ENCODE data around the gene OTOA. TPM values are rescaled to one million over a fixed set of nuclear protein-coding genes. Genes with fewer than 3 reads are reported as not detected.
"Not testable (repeated sequence)": the region's sequence is repeated elsewhere in the genome, so short reads cannot be mapped to it uniquely, and the experiment has no call there.

Gene OTOA
- polyA plus RNA-seq, 6 donors from 2014 or later: not detected

DNA sequence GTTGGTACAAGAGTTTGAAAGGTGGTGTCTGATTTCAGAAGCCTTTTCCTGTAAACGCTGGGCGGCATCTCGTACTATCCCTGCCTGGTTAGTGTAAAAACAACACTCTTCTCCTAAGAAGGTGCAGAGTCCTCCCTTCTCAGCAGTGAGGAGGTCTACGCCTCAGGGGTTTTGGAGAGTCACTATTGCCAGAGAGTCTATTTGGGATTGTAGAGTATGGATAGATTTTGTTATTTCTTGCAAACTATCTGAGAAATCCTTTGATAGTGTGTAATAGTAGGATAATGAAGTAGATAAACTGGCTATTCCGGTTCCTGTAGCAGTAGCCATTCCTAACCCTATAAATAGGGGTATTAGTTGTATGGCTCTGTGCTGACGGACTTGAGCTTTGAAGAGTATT is 32.9 kb upstream of the OTOA start:
- not testable (repeated sequence) for H3K4me3 Mint-ChIP-seq; H3K27ac Mint-ChIP-seq; H3K9me3 Mint-ChIP-seq; H3K27me3 Mint-ChIP-seq; ATAC-seq (ENCODE audit: low read depth in 2 of 2); DNase-seq
- peaks cover 12 to 17% of the 10 kb centered on the region in 2 donors for H3K36me3 Mint-ChIP-seq
- H3K4me1 Mint-ChIP-seq: peaks cover 0 to 11% (median 9%) of the 10 kb centered on the region in 3 donors

DNA sequence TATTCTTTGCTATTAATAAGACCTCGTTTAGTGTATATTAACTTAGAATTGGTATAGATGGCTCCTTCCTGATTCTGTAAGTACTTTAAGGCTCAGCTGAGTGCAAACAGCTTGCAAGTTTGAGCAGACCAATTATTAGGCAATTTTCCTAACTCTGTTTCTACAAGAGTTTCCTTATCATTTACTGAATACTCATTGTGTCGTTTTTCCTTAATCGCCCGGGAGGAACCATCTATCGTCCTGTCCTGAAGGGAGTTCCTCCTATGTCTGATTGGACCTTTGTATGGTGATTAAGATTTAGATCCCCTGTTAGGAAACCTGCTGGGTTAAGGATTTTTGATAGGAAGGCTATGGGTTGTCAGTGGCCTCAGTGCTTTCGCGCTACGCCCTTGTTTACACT is 32.4 kb upstream of the OTOA start:
- not testable (repeated sequence) for H3K27ac Mint-ChIP-seq; DNase-seq; H3K27me3 Mint-ChIP-seq; H3K4me3 Mint-ChIP-seq; H3K9me3 Mint-ChIP-seq; ATAC-seq (ENCODE audit: low read depth in 2 of 2)
- Mint-ChIP-seq H3K4me1 (peaks cover 0 to 11% (median 5%) of the 10 kb centered on the region in 3 donors), H3K36me3 (peaks cover 9 to 13% of the 10 kb centered on the region in 2 donors)

DNA sequence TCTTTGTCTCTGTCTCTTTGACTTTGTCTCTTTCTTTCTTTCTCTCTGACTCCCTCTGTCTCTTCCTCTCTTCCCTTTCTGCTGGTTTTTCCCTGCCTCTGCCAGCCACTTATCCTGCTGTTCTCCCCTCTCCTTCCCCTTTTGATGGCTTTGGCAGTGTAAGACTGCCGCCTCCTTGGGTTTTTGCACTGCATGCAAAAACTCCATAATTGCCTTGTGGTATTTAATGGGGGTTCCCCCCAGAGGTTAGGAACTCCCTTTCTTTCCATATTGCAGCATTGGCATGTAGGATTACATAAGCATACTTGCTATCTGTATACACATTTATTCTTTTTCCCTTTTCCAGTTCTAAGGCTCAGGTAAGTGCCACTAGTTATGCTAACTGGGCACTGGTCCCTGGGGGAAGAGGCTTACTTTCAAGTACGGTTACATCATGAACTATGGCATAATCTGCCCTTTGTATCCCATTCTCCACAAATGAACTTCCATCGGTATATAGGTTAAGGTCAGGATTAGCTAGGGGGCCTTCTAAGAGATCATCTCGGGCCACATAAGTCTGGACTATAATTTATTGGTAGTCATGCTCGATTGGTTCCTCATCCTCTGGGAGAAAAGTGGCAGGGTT is 31.7 kb upstream of the OTOA start:
- H3K27me3 Mint-ChIP-seq; ATAC-seq (ENCODE audit: low read depth in 2 of 2); H3K4me1 Mint-ChIP-seq; H3K36me3 Mint-ChIP-seq; H3K9me3 Mint-ChIP-seq; DNase-seq; H3K27ac Mint-ChIP-seq: not testable (repeated sequence)
- H3K4me3 Mint-ChIP-seq: peak overlapping the region in 1 of 8 donors; percentile 52

DNA sequence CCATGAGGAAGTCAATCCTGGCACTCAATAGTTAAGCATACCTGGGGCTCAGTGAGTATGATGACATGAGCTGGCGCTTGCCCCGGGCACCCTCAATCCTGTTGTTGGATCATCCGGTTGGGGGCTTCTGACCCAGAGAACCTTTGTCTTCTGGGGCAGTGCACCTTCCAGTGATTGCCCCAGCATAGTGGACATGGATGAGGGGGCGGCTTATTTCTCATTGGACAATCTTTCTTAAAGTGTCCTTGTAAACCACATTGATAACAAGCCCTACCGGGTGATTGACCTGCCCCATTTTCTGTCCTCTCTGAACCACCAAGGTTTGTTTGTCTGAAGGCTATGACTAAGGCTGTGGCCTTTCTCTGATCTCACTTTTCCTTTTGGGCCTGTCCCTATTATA is 29.6 kb upstream of the OTOA start:
- H3K27me3 Mint-ChIP-seq: no peaks in the 10 kb centered on the region
- peaks cover 0 to 3% (median 0%) of the 10 kb centered on the region in 7 donors for H3K9me3 Mint-ChIP-seq
- no peak overlapping the region for H3K4me3 Mint-ChIP-seq
- H3K27ac Mint-ChIP-seq: no peak overlapping the region
- H3K4me1 Mint-ChIP-seq: peaks cover 0 to 14% (median 5%) of the 10 kb centered on the region in 3 donors
- DNase-seq (no peak), ATAC-seq (ENCODE audit: low read depth in 2 of 2) (no peak)
- peaks cover under 1 to 2% of the 10 kb centered on the region in 2 donors for H3K36me3 Mint-ChIP-seq

DNA sequence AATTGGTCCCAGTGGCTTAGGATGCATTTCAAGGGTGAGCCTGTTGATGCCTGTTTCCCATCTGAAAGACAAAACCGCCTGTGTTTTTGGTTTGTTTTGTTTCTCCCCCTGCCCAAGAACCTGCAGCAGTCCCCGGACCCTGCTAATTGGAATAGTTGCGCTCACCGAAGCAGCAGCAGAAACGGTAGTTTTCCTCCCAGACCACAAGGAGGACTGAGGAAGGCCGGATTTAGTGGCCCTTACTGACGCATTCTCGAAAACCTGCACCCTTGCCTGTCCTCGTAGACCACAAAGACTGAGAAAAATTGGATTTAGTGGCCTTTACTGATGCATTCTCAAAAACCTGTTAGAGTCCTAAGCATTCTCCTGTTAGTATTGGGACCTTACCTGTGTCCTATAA is 28.1 kb upstream of the OTOA start:
- not testable (repeated sequence) for ATAC-seq (ENCODE audit: low read depth in 2 of 2); H3K27me3 Mint-ChIP-seq; H3K4me3 Mint-ChIP-seq; DNase-seq; H3K36me3 Mint-ChIP-seq; H3K9me3 Mint-ChIP-seq
- peak overlapping the region in 2 of 6 donors; percentile 31 to 53 for H3K27ac Mint-ChIP-seq
- H3K4me1 Mint-ChIP-seq: peaks cover 2 to 14% (median 5%) of the 10 kb centered on the region in 3 donors

DNA sequence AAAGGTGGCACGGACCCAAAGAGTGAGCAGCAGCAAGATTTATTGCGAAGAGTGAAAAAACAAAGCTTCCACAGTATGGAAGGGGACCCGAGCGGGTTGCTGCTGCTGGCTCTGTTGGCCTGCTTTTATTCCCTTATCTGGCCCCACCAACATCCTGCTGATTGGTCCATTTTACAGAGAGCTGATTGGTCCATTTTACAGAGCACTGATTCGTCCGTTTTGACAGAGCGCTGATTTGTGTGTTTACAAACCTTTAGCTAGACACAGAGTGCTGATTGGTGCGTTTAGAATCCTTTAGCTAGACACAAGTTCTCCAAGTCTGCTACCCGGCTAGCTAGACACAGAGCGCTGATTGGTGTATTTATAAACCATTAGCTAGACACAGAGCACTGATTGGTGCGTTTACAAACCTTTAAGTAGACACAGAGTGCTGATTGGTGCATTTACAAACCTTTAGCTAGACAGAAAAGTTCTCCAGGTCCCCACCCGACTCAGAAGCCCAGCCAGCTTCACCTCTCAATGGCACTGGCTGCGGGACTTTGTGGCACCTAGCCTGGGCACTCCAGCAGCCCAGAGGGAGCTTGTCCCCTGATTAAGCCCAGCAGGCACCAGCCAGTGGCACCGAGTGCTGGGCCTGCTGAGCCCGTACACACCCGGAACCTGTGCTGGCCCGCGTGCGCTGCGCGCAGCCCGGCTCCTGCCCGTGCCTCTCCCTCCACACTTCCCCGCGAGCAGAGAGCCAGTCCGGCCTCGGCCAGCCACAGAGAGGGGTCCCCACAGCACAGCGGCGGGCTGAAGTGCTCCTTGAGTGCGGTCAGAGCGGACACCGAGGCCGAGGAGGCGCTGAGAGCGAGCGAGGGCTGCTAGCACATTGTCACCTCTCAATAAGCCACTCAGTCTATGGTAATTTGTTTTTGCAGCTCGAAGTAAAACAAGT is 26.5 kb upstream of the OTOA start:
- Mint-ChIP-seq H3K4me3 (peak overlapping the region in 1 of 8 donors; percentile 52), H3K36me3 (no peaks in the 10 kb centered on the region), H3K27ac (peak overlapping the region in 1 of 6 donors; percentile 56), H3K9me3 (no peaks in the 10 kb centered on the region), H3K27me3 (no peaks in the 10 kb centered on the region), H3K4me1 (peaks cover 5 to 14% (median 5%) of the 10 kb centered on the region in 3 donors)
- ATAC-seq (ENCODE audit: low read depth in 2 of 2) (no peak), DNase-seq (no peak)

DNA sequence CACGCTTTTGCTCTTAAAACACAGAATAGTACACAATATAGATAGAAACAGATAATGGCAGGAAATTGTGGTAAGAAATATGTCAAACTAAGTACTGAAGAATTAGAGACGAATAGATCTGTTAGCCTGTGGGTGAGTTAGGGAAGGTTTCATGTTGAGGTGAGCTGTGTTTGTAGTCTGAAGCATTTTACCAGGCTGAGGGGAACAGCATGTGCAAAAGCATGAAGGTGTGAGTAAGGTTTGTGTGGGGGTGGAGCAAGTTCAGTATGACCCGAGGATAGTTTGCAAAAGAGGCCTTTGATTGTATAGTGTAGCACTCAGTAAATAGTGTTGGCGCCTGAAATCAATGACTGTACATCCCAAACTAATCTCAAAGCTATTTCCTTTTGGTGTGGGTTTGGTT is 25.2 kb upstream of the OTOA start:
- Mint-ChIP-seq H3K4me3 (no peak overlapping the region), H3K27ac (peak overlapping the region in 4 of 6 donors; percentile 0 to 5 (median 2)), H3K4me1 (peaks cover 5 to 14% (median 7%) of the 10 kb centered on the region in 3 donors), H3K9me3 (no peaks in the 10 kb centered on the region), H3K27me3 (no peaks in the 10 kb centered on the region), H3K36me3 (no peaks in the 10 kb centered on the region)
- DNase-seq: no peak
- no peak for ATAC-seq (ENCODE audit: low read depth in 2 of 2)

DNA sequence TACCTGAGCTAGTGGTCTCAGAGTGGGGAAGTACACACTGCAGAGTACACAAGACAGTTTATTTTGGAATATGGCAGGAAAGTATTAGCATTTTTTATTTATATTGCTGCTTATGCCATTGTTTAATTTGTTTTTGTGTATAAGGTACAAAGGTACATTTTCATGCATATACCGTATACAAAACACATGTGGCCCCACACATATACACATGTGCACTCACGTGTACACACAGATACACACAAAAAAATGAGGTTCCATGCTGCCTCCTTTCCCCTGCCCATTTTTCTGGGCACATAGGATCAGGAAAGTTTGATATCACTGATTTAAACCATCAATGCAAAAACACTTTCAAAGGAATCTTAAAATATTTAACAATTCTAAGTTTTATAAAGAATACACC is 24.3 kb upstream of the OTOA start:
- no peak for ATAC-seq (ENCODE audit: low read depth in 2 of 2)
- no peaks in the 10 kb centered on the region for H3K36me3 Mint-ChIP-seq
- no peaks in the 10 kb centered on the region for H3K27me3 Mint-ChIP-seq
- no peak overlapping the region for H3K4me3 Mint-ChIP-seq
- H3K27ac Mint-ChIP-seq: no peak overlapping the region
- peaks cover 12 to 23% (median 16%) of the 10 kb centered on the region in 3 donors for H3K4me1 Mint-ChIP-seq
- H3K9me3 Mint-ChIP-seq: no peaks in the 10 kb centered on the region
- DNase-seq: no peak

DNA sequence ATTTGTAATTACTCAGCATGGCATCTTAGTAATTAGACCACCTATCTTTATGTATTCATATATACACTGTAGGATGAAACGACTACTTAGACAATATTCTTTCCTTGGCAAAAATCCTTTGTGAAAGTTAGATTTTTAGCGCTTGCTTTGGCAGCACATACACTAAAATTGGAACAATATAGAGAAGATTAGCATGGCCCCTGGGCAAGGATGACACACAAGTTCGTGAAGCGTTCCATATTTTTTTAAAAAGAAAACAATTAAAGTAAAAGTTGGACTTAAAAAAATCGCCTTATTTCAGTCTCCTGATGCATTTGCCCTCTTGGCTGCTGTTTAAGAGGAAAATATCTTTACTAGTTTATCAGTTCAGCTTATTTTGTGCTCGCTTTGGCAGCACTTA is 21.9 kb upstream of the OTOA start:
- H3K36me3 Mint-ChIP-seq: no peaks in the 10 kb centered on the region
- H3K9me3 Mint-ChIP-seq: no peaks in the 10 kb centered on the region
- H3K27me3 Mint-ChIP-seq: no peaks in the 10 kb centered on the region
- H3K4me1 Mint-ChIP-seq: peaks cover 23 to 42% (median 41%) of the 10 kb centered on the region in 3 donors
- ATAC-seq (ENCODE audit: low read depth in 2 of 2) (no peak), DNase-seq (no peak)
- H3K4me3 Mint-ChIP-seq: no peak overlapping the region
- no peak overlapping the region for H3K27ac Mint-ChIP-seq

DNA sequence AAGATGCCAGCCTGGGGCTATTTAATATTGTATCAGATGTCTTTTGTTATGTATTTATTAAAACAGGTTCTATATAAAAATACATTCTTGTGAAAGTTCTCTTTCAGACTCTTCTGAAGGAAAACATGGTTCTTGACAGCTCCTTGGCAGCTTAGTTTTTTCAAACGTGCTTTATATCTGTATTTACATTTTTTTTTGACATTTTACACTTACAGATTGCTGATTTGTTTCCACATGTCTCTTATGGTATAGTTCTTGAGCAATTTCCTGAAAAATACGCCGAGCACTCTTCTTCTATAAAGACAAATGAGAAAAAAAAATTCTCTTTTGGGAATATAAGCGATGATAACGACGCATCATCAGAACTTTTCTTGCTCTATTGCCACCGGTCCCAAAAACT is 20.9 kb upstream of the OTOA start:
- no peaks in the 10 kb centered on the region for H3K27me3 Mint-ChIP-seq
- H3K4me3 Mint-ChIP-seq: no peak overlapping the region
- ATAC-seq (ENCODE audit: low read depth in 2 of 2): no peak
- H3K27ac Mint-ChIP-seq: peak overlapping the region in 1 of 6 donors; percentile 57
- H3K36me3 Mint-ChIP-seq: no peaks in the 10 kb centered on the region
- H3K4me1 Mint-ChIP-seq: peaks cover 29 to 51% (median 50%) of the 10 kb centered on the region in 3 donors
- DNase-seq: no peak
- H3K9me3 Mint-ChIP-seq: no peaks in the 10 kb centered on the region

DNA sequence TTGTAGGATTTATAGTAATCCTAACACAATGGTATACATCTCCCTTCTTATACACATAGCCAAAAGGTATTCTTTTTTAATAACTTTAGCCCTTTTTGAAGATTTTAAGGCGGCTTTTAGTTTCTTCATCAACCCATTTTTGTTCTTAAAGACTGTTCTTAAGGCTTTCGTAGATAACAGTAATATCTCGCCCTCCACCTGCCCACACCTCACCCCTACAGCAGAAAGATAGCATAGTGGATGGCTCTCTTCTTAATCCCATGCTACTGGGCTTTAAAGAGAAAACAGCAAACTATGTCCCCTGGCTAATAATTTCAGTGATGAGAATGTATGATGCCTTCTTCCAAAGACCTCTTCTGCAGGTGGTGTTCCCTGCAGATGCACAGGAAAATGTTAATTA is 20.0 kb upstream of the OTOA start:
- Mint-ChIP-seq H3K4me1 (peaks cover 29 to 59% (median 51%) of the 10 kb centered on the region in 3 donors), H3K27ac (peak overlapping the region in 3 of 6 donors; percentile 91 to 97 (median 94)), H3K36me3 (no peaks in the 10 kb centered on the region), H3K27me3 (no peaks in the 10 kb centered on the region), H3K9me3 (no peaks in the 10 kb centered on the region), H3K4me3 (peak overlapping the region in 5 of 8 donors; percentile 8 to 91 (median 76))
- no peak for DNase-seq
- no peak for ATAC-seq (ENCODE audit: low read depth in 2 of 2)

DNA sequence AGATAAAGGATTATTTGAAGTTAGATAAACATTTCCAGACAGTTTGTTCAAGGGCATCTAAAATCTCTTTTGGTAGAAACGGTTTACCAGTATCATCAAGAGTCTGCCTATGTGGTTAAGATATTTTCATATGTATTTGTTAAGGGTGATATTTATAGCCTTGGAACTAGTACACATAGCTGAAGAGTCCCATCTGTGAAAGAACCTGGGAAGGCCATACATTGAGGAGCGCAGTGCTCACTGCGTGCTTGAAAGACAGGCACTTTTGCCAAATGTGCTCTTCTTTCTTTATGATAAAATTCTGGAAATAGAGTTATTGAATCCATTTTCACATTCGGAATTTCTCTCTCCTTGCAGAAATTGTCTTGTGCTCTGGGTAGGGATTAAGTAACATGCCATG is 19.1 kb upstream of the OTOA start:
- Mint-ChIP-seq H3K4me3 (peak overlapping the region; percentile 51 to 91 (median 83)), H3K27me3 (no peaks in the 10 kb centered on the region), H3K27ac (peak overlapping the region; percentile 51 to 98 (median 95)), H3K4me1 (peaks cover 30 to 67% (median 50%) of the 10 kb centered on the region in 3 donors), H3K9me3 (no peaks in the 10 kb centered on the region), H3K36me3 (no peaks in the 10 kb centered on the region)
- DNase-seq (no peak), ATAC-seq (ENCODE audit: low read depth in 2 of 2) (no peak)

DNA sequence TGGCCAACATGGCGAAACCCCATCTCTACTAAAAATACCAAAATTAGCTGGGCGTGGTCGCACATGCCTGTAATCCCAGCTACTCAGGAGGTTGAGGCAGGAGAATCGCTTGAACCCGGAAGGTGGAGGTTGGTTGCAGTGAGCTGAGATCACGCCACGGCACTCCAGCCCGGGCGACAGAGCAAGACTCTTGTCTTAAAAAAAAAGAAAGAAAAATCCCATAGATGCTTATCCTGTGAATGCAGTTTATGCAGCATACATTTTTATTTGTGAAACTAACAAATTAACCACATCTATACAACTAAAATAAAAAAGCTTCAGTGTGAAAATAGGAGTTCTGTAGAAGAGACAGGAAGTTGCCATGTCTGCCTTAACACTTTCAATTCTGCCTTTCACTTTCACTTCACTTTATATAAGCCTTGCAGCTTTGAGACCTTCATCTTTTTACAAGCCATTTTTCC is 18.5 kb upstream of the OTOA start:
- Mint-ChIP-seq H3K36me3 (no peaks in the 10 kb centered on the region), H3K27ac (peak overlapping the region; percentile 81 to 98 (median 95)), H3K9me3 (no peaks in the 10 kb centered on the region), H3K4me1 (peaks cover 33 to 73% (median 50%) of the 10 kb centered on the region in 3 donors), H3K27me3 (no peaks in the 10 kb centered on the region), H3K4me3 (peak overlapping the region; percentile 51 to 91 (median 83))
- peak; percentile 67 for DNase-seq
- peak; percentile 58 to 63 for ATAC-seq (ENCODE audit: low read depth in 2 of 2)

Measured in naive B cell (primary cell).